Kidney epithelial cell (primary cell): ENCODE measurements around the gene PTK7. TPM values are rescaled to one million over a fixed set of nuclear protein-coding genes. Genes with fewer than 3 reads are reported as not detected.
A peak's percentile ranks its signal among the peaks of the same experiment; 100 is the strongest.

ENCODE experiments used
- DNase-seq: peaks from one replicate; pipeline ENCODE4 v3.0.0-alpha.2; 2010; ENCODE audit warnings: low read depth
- H3K27me3 ChIP-seq: 2 replicates; pipeline ENCODE4 v1.6.0; 2011; ENCODE audit warnings: low read length; ENCODE audit not compliant: control insufficient read depth, insufficient read depth
- H3K36me3 ChIP-seq: 2 replicates; pipeline ENCODE4 v1.5.1; 2011; ENCODE audit warnings: low read length; ENCODE audit not compliant: control insufficient read depth, insufficient read depth
- H3K4me3 ChIP-seq: 2 replicates; pipeline ENCODE4 v1.5.1; 2011; ENCODE audit warnings: low read depth, mild to moderate bottlenecking, control low read depth, low read length
- total RNA-seq: library from RNA; depleted of rRNA; stranded (reverse); fragments of >200 nt; gene quantifications from 2 replicates; pipeline ENCODE4 v1.2.3, GENCODE V29; 2015
- TF ChIP-seq, protein P1 (sequence below): IDR thresholded peaks from 2 replicates; pipeline ENCODE4 v1.5.1; 2011; ENCODE audit warnings: mild to moderate bottlenecking, moderate library complexity, low read length, control low read depth, inconsistent platforms; ENCODE audit not compliant: insufficient read depth, poor library complexity, severe bottlenecking

Gene PTK7
- total RNA-seq, 1 donor from 2014 or later = 169 TPM

DNA sequence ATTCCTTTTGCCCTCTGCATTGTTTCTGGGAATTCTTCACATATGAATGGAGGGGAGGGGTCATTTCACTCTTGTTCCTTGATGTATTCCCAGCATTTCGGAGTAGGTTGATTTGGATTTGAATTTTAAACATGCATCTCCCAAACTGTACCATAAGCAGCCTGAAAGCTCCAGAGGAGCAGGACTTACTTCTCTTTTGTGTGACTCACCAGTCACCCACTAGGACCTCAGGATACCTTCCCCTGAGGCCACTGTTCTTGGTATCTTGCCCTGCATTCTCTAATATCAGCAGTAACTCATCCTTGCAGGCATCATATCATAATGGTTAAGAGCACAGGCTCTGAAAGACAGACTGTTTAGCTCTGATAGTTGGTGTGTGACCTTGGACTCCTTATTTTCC lies 17.6 kb upstream of the PTK7 start:
- no peak for DNase-seq
- Histone ChIP-seq H3K27me3 (no peaks in the 10 kb centered on the region), H3K36me3 (no peaks in the 10 kb centered on the region), H3K4me3 (peak overlapping the region; percentile 98)
- TF ChIP-seq, protein P1, sequence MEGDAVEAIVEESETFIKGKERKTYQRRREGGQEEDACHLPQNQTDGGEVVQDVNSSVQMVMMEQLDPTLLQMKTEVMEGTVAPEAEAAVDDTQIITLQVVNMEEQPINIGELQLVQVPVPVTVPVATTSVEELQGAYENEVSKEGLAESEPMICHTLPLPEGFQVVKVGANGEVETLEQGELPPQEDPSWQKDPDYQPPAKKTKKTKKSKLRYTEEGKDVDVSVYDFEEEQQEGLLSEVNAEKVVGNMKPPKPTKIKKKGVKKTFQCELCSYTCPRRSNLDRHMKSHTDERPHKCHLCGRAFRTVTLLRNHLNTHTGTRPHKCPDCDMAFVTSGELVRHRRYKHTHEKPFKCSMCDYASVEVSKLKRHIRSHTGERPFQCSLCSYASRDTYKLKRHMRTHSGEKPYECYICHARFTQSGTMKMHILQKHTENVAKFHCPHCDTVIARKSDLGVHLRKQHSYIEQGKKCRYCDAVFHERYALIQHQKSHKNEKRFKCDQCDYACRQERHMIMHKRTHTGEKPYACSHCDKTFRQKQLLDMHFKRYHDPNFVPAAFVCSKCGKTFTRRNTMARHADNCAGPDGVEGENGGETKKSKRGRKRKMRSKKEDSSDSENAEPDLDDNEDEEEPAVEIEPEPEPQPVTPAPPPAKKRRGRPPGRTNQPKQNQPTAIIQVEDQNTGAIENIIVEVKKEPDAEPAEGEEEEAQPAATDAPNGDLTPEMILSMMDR = no peak

DNA sequence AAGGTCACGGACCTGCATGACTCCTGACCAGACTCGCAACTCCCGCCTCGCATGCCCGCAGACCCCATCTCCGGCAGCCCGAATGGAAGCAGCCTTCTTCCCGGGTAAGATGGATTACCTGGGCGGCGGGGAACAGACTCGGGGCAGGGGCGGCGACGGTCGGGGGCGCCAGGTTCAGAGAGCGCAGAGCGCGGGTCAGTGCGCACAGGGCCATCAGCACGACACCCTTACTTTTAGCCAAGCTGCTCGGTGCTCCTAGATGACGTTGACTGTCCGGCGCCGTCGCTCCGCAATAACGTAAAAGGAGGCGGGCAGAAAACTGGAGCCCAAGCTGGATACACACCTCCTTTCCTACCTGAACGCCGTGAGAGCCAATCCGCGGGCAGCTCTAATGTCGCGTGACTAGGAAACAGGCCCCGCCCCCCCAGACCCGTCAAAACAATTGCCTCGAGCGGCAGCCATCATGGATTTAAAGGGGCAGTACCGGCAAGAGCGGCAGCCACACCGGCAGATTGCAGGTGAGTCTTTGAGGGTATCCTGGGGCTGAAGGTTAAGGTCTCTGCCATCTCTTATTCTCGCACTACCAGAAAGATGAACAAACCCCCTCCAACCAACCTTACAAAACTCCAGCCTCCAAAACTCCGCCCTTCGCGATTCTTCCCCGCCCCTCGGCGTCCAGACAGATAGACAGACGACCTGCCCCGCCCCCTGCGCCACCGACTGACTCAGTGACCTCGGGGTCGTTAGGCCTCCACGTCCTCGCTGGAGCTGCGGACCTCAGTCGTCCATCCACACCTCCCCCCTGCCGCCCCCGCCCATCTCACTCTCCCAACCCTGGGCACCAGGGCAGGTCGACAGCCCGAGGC lies 16.7 kb upstream of the PTK7 start, which contains the start of the genes KLC4 and MRPL2:
Gene KLC4 (plus strand): TSS at position 464 of the 866 bp plus-strand sequence. CDS start 1,705 bp downstream, outside the sequence.
Gene MRPL2 (minus strand): TSS at position 267 of the 866 bp plus-strand sequence. CDS start 53 bp downstream, at position 214.
- Histone ChIP-seq H3K36me3 (no peaks in the 10 kb centered on the region), H3K27me3 (no peaks in the 10 kb centered on the region), H3K4me3 (peak within 1 kb of the TSS; percentile 98)
- DNase-seq = peak; percentile 91
- TF ChIP-seq, protein P1 = no peak

DNA sequence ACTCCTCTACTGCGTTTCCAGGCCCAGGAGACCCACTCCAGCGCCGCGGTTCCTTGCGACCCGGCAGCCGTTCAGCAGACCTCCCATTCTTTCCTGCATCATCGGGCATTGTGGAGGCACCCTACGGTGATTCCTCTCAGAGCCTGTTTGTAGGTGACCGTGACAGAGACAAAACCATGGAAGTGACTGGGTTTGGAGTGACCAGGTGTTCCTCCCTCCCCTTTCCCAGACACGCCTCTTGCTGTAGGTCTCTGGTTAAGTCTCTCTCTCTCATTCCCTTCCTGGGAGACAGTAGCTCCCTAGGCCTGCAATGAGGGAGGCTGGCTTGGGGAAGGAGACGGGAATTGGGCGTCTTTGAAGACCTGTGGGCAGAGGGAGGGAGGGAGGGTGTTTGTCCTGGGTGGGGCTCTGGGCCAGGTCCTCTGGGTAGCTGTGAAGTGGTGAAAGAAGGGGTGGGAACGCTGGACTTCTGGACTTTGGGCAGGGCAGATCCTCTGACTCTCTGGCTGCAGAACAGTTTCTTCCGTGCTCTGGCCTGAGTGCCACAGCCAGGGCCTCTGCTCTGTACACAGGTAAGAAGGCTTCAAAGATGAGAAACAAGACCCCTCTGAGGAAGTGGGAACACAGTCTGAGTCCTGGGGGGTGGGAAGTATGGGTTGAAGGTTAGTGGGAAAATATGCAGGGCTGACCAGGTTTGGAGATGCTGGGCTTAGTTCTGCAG lies 15.9 kb upstream of the PTK7 start:
- H3K4me3 ChIP-seq = peak overlapping the region; percentile 98
- peaks cover 1% of the 10 kb centered on the region for H3K36me3 ChIP-seq
- TF ChIP-seq, protein P1 = no peak
- no peaks in the 10 kb centered on the region for H3K27me3 ChIP-seq
- no peak for DNase-seq

DNA sequence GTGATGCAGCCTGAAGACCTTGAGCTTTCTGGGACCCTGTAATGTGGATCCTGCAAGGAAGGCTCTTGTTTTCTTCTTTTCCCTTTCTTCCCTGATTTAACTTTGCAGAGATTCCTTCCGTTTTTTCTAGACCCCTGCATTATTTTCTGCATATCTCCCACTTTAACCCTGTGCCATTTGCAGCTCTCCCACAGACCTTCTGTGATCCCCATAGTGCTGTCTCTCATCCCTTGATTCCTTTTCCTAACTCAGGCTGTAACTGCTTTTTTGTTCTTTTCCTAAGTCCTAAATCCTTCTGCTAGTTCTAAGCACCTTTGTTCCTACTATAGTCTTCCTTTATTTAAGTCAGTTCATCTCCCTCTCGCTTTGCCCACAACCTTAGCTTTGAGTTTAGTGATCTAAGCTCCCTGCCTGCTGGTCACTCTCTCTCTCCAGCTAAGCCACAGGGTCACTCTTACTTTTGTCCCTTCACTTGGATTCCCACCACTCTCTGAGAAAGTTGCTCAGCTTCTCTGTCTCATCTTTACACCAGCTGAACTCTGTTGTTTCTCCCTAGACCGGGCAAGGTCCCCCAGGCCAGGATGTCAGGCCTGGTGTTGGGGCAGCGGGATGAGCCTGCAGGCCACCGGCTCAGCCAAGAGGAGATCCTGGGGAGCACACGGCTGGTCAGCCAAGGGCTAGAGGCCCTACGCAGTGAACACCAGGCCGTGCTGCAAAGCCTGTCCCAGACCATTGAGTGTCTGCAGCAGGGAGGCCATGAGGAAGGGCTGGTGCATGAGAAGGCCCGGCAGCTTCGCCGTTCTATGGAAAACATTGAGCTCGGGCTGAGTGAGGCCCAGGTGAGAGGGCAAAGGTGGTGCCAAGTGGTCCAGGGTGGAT lies 15.1 kb upstream of the PTK7 start:
- no peak overlapping the region for H3K4me3 ChIP-seq
- H3K36me3 ChIP-seq = peaks cover 1% of the 10 kb centered on the region
- no peaks in the 10 kb centered on the region for H3K27me3 ChIP-seq
- DNase-seq = no peak
- TF ChIP-seq, protein P1 = no peak

DNA sequence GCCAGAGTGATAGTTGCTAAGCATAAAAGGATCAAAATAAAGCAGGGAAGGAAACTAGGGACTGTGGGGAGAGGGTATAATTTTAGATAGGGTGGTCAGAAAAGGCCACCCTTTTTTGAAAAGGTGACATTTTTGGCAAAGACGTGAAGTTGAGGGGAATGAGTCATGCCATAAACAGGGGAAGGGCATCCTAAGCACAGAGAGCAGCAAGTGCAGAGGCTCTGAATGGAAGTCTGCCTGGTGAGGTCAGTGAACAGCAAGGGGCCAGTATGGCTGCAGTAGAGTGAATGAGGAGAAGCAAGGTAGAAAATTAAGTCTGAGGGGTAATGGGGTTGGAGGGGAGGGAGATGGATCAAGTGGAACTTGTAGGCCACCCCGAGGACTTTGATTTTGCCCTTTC lies 14.3 kb upstream of the PTK7 start:
- TF ChIP-seq, protein P1 = no peak
- Histone ChIP-seq H3K27me3 (no peaks in the 10 kb centered on the region), H3K4me3 (no peak overlapping the region), H3K36me3 (peaks cover 1% of the 10 kb centered on the region)
- no peak for DNase-seq
